Measurements from ENCODE around the gene XRCC1.

DNA sequence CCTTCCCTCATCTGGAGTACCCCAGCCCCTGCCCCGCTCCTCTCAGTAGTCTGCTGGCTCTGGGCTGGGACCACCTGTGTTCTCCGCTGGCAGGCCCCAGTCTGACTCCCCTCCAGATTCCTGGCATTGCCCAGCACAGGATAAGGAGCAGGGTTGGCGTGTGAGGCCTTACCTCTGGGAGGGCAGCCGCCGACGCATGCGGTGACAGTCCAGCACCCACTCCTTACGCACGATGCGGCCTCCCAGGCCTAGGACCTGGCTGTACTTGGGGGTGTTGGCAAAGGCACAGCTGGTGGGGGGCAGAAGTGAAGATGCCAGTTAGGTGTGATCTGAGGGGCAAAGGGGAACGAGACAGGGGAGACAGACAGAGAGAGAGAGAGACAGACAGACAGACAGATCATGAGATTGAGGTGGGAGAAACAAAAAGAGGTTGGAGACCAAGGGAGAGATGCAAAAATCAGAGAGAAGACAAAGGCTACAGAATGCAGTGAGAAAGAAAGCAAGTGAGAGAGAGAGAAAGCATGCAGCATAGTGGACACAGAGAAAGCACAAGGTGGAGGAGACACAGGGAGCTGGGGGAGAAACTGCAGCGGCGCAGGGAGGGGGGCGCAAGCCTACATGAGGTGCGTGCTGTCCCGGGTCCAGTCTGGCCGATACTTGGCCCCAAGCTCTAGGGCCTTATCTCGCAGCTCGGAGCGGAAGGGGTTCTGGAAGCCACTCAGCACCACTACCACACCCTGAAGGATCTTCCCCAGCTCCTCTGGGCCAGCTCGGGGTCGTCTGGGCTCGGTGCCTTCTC is 23.7 kb downstream of the XRCC1 start:
- TF ChIP-seq REST (IDR thresholded peaks at IDR 0.05; ENCODE audit: borderline replicate concordance) (no peak), POLR2AphosphoS5 (IDR thresholded peaks at IDR 0.05) (no peak), TAF1 (IDR thresholded peaks at IDR 0.05; ENCODE audit: low read depth) (no peak)
- TF ChIP-seq, protein P1, sequence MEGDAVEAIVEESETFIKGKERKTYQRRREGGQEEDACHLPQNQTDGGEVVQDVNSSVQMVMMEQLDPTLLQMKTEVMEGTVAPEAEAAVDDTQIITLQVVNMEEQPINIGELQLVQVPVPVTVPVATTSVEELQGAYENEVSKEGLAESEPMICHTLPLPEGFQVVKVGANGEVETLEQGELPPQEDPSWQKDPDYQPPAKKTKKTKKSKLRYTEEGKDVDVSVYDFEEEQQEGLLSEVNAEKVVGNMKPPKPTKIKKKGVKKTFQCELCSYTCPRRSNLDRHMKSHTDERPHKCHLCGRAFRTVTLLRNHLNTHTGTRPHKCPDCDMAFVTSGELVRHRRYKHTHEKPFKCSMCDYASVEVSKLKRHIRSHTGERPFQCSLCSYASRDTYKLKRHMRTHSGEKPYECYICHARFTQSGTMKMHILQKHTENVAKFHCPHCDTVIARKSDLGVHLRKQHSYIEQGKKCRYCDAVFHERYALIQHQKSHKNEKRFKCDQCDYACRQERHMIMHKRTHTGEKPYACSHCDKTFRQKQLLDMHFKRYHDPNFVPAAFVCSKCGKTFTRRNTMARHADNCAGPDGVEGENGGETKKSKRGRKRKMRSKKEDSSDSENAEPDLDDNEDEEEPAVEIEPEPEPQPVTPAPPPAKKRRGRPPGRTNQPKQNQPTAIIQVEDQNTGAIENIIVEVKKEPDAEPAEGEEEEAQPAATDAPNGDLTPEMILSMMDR (IDR thresholded peaks at IDR 0.05; ENCODE audit: poor library complexity, severe bottlenecking) = no peak

Data from neural cell (in vitro differentiated cells).